Measurements from ENCODE around the gene IFT81. TPM values are rescaled to one million over a fixed set of nuclear protein-coding genes. Genes with fewer than 3 reads are reported as not detected.

IFT81 gene
- total RNA-seq, 6 donors from 2014 or later, result 7.7 to 39.1 (median 10.8) TPM

GRCh38 chr12:110122929-110123328 lies 1.2 kb upstream of the IFT81 start:
- Histone ChIP-seq H3K4me3 (no peak overlapping the region), H3K4me1 (peaks cover 3 to 14% (median 11%) of the 10 kb centered on the region in 4 donors), H3K9me3 (no peaks in the 10 kb centered on the region), H3K36me3 (no peaks in the 10 kb centered on the region), H3K27ac (no peak overlapping the region), H3K27me3 (no peaks in the 10 kb centered on the region)
- ATAC-seq (ENCODE audit: low FRiP score in 2 of 2) (no peak), DNase-seq (no peak)
- WGBS, 2 donors, result 92 to 94% methylated on average over 4 of the region's 4 CpGs
- TF ChIP-seq POLR2A (IDR thresholded peaks at IDR 0.05), result no peak
- TF ChIP-seq EP300 (IDR thresholded peaks at IDR 0.05), result no peak
- TF ChIP-seq, protein P1, sequence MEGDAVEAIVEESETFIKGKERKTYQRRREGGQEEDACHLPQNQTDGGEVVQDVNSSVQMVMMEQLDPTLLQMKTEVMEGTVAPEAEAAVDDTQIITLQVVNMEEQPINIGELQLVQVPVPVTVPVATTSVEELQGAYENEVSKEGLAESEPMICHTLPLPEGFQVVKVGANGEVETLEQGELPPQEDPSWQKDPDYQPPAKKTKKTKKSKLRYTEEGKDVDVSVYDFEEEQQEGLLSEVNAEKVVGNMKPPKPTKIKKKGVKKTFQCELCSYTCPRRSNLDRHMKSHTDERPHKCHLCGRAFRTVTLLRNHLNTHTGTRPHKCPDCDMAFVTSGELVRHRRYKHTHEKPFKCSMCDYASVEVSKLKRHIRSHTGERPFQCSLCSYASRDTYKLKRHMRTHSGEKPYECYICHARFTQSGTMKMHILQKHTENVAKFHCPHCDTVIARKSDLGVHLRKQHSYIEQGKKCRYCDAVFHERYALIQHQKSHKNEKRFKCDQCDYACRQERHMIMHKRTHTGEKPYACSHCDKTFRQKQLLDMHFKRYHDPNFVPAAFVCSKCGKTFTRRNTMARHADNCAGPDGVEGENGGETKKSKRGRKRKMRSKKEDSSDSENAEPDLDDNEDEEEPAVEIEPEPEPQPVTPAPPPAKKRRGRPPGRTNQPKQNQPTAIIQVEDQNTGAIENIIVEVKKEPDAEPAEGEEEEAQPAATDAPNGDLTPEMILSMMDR (IDR thresholded peaks at IDR 0.05), result no peak
- TF ChIP-seq POLR2AphosphoS5 (IDR thresholded peaks at IDR 0.05), result no peak

GRCh38 chr12:110123919-110124268 lies 263 bp upstream of the IFT81 start:
- WGBS, 2 donors, result 13 to 15% methylated on average over 9 to 12 of the region's 32 CpGs
- DNase-seq (peak in 1 of 2 donors; percentile 98), ATAC-seq (ENCODE audit: low FRiP score in 2 of 2) (no peak)
- H3K36me3 ChIP-seq, result no peaks in the 10 kb centered on the region
- H3K4me3 ChIP-seq, result peak overlapping the region in 3 of 4 donors; percentile 77 to 98 (median 95)
- no peaks in the 10 kb centered on the region for H3K27me3 ChIP-seq
- no peaks in the 10 kb centered on the region for H3K9me3 ChIP-seq
- H3K27ac ChIP-seq, result no peak overlapping the region
- peaks cover 3 to 14% (median 11%) of the 10 kb centered on the region in 4 donors for H3K4me1 ChIP-seq
- TF ChIP-seq EP300 (IDR thresholded peaks at IDR 0.05) (no peak), POLR2A (IDR thresholded peaks at IDR 0.05) (no peak), POLR2AphosphoS5 (IDR thresholded peaks at IDR 0.05) (no peak)
- TF ChIP-seq, protein P1 (IDR thresholded peaks at IDR 0.05), result no peak

- no peak for DNase-seq
- 83 to 85% methylated on average over 3 of the region's 3 CpGs for WGBS, 2 donors
- no peaks in the 10 kb centered on the region for H3K9me3 ChIP-seq
- no peaks in the 10 kb centered on the region for H3K27me3 ChIP-seq
- ATAC-seq (ENCODE audit: low FRiP score in 2 of 2), result no peak
- no peak overlapping the region for H3K27ac ChIP-seq
- H3K4me1 ChIP-seq, result peaks cover 3 to 14% (median 11%) of the 10 kb centered on the region in 4 donors
- TF ChIP-seq POLR2A (IDR thresholded peaks at IDR 0.05) (no peak), POLR2AphosphoS5 (IDR thresholded peaks at IDR 0.05) (no peak), EP300 (IDR thresholded peaks at IDR 0.05) (no peak)
- TF ChIP-seq, protein P1 (IDR thresholded peaks at IDR 0.05), result no peak
- H3K36me3 ChIP-seq, result peaks cover 0 to 7% (median 0%) of the 10 kb centered on the region in 4 donors
- no peak overlapping the region for H3K4me3 ChIP-seq
Measured at GRCh38 chr12:110126557-110126956, 2.4 kb downstream of the IFT81 start.

DNA sequence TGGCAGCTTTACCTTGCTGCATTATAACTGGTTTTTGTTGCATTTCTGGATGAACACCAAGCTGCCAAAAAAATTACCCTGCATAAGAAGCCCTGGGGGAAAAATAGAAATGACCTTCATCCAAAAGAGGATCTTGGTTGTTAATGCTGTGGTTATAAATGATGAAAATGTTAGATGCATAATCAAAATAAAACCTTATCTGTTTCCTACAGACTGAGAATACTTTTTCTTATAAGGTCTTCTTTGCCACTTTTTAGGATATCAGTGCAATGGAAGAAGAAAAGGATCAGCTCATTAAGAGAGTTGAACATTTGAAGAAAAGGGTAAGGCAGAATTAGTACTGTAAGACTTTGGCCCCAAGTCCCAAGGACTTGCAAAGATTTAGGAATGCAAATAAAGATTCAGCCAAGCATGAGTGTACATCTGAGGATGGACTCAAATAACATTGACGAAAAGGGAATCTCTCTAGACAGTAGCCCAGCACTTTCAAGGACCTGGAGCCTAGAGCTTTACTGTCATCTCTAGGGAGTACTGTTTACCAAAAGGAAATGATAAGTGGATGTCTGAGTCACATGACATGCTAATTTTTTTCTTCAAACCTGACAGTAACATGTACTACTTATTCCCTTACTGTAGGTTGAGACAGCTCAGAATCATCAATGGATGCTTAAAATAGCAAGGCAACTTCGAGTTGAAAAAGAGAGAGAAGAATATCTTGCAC lies 10.7 kb downstream of the IFT81 start:
- no peak overlapping the region for H3K4me3 ChIP-seq
- H3K36me3 ChIP-seq, result peaks cover 7 to 61% (median 18%) of the 10 kb centered on the region in 4 donors
- ATAC-seq (ENCODE audit: low FRiP score in 2 of 2) (no peak), DNase-seq (no peak)
- no peaks in the 10 kb centered on the region for H3K27me3 ChIP-seq
- TF ChIP-seq POLR2A (IDR thresholded peaks at IDR 0.05) (no peak), EP300 (IDR thresholded peaks at IDR 0.05) (no peak), POLR2AphosphoS5 (IDR thresholded peaks at IDR 0.05) (no peak)
- TF ChIP-seq, protein P1 (IDR thresholded peaks at IDR 0.05), result no peak
- no peaks in the 10 kb centered on the region for H3K9me3 ChIP-seq
- no peak overlapping the region for H3K27ac ChIP-seq
- WGBS, 2 donors, result 36 to 43% methylated on average over 2 of the region's 2 CpGs
- H3K4me1 ChIP-seq, result no peaks in the 10 kb centered on the region

- H3K27ac ChIP-seq, result no peak overlapping the region
- TF ChIP-seq POLR2AphosphoS5 (IDR thresholded peaks at IDR 0.05) (no peak), POLR2A (IDR thresholded peaks at IDR 0.05) (no peak), EP300 (IDR thresholded peaks at IDR 0.05) (no peak)
- TF ChIP-seq, protein P1 (IDR thresholded peaks at IDR 0.05), result no peak
- 89 to 95% methylated on average over 2 of the region's 2 CpGs for WGBS, 2 donors
- peaks cover 7 to 61% (median 18%) of the 10 kb centered on the region in 4 donors for H3K36me3 ChIP-seq
- ATAC-seq (ENCODE audit: low FRiP score in 2 of 2) (no peak), DNase-seq (no peak)
- no peaks in the 10 kb centered on the region for H3K27me3 ChIP-seq
- H3K4me1 ChIP-seq, result no peaks in the 10 kb centered on the region
- no peak overlapping the region for H3K4me3 ChIP-seq
- no peaks in the 10 kb centered on the region for H3K9me3 ChIP-seq
Measured at GRCh38 chr12:110135806-110136205, 11.6 kb downstream of the IFT81 start.
